ENCODE results near the gene CPA2. TPM values are rescaled to one million over a fixed set of nuclear protein-coding genes. Genes with fewer than 3 reads are reported as not detected.

Gene CPA2
- total and polyA plus RNA-seq, 2 experiments from 2014 or later, result not detected

DNA sequence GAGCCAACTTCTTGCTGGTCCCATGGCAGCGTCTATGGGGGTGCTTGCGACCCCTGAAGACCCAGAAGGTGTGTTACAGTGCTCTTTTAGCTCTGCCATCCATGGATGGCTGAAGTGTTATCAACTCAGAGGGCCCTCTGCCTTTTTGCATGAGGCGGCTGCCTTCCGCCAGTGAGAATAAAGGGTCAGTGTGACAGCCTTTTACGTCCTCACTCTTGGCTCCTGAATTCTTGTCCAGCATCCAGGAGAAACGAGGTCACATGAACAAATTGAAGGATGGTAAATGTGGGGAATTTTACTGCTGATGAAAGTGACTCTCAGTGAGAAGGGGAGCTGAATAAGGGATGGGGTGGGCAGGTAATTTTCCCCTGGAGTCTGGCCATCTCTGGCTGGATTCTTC is 34.9 kb upstream of the CPA2 start:
- H2AFZ ChIP-seq, result no peak overlapping the region
- peaks cover 2% of the 10 kb centered on the region; the same call in 1 of the 2 replicates for H3K9me2 ChIP-seq (ENCODE audit: insufficient read depth)
- Mint-ChIP-seq H3K4me3 (no peak overlapping the region), H3K27ac (no peak overlapping the region), H3K36me3 (ENCODE audit: low read depth) (no peaks in the 10 kb centered on the region; the same call in 2 of the 3 replicates), H3K27me3 (ENCODE audit: insufficient read depth, low read depth, poor library complexity) (peaks cover 8% of the 10 kb centered on the region), H3K9me3 (peaks cover 4% of the 10 kb centered on the region; the same call in 2 of the 3 replicates), H3K4me1 (peaks cover 3% of the 10 kb centered on the region)
- H3K79me2 ChIP-seq (replicated peaks; ENCODE audit: insufficient read depth), result no peaks in the 10 kb centered on the region
- H3K27me3 ChIP-seq (ENCODE audit: insufficient read depth), result no peaks in the 10 kb centered on the region
- TF ChIP-seq, protein P1, sequence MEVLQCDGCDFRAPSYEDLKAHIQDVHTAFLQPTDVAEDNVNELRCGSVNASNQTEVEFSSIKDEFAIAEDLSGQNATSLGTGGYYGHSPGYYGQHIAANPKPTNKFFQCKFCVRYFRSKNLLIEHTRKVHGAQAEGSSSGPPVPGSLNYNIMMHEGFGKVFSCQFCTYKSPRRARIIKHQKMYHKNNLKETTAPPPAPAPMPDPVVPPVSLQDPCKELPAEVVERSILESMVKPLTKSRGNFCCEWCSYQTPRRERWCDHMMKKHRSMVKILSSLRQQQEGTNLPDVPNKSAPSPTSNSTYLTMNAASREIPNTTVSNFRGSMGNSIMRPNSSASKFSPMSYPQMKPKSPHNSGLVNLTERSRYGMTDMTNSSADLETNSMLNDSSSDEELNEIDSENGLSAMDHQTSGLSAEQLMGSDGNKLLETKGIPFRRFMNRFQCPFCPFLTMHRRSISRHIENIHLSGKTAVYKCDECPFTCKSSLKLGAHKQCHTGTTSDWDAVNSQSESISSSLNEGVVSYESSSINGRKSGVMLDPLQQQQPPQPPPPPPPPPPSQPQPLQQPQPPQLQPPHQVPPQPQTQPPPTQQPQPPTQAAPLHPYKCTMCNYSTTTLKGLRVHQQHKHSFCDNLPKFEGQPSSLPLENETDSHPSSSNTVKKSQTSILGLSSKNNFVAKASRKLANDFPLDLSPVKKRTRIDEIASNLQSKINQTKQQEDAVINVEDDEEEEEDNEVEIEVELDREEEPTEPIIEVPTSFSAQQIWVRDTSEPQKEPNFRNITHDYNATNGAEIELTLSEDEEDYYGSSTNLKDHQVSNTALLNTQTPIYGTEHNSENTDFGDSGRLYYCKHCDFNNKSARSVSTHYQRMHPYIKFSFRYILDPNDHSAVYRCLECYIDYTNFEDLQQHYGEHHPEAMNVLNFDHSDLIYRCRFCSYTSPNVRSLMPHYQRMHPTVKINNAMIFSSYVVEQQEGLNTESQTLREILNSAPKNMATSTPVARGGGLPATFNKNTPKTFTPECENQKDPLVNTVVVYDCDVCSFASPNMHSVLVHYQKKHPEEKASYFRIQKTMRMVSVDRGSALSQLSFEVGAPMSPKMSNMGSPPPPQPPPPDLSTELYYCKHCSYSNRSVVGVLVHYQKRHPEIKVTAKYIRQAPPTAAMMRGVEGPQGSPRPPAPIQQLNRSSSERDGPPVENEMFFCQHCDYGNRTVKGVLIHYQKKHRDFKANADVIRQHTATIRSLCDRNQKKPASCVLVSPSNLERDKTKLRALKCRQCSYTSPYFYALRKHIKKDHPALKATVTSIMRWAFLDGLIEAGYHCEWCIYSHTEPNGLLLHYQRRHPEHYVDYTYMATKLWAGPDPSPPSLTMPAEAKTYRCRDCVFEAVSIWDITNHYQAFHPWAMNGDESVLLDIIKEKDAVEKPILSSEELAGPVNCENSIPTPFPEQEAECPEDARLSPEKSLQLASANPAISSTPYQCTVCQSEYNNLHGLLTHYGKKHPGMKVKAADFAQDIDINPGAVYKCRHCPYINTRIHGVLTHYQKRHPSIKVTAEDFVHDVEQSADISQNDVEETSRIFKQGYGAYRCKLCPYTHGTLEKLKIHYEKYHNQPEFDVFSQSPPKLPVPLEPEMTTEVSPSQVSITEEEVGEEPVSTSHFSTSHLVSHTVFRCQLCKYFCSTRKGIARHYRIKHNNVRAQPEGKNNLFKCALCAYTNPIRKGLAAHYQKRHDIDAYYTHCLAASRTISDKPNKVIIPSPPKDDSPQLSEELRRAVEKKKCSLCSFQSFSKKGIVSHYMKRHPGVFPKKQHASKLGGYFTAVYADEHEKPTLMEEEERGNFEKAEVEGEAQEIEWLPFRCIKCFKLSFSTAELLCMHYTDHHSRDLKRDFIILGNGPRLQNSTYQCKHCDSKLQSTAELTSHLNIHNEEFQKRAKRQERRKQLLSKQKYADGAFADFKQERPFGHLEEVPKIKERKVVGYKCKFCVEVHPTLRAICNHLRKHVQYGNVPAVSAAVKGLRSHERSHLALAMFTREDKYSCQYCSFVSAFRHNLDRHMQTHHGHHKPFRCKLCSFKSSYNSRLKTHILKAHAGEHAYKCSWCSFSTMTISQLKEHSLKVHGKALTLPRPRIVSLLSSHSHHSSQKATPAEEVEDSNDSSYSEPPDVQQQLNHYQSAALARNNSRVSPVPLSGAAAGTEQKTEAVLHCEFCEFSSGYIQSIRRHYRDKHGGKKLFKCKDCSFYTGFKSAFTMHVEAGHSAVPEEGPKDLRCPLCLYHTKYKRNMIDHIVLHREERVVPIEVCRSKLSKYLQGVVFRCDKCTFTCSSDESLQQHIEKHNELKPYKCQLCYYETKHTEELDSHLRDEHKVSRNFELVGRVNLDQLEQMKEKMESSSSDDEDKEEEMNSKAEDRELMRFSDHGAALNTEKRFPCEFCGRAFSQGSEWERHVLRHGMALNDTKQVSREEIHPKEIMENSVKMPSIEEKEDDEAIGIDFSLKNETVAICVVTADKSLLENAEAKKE (CRISPR knock-in tag; IDR thresholded peaks at IDR 0.05), result no peak
- TF ChIP-seq STAT1 (IDR thresholded peaks at IDR 0.05; ENCODE audit: unreplicated experiment), result no peak
- TF ChIP-seq, protein P2, sequence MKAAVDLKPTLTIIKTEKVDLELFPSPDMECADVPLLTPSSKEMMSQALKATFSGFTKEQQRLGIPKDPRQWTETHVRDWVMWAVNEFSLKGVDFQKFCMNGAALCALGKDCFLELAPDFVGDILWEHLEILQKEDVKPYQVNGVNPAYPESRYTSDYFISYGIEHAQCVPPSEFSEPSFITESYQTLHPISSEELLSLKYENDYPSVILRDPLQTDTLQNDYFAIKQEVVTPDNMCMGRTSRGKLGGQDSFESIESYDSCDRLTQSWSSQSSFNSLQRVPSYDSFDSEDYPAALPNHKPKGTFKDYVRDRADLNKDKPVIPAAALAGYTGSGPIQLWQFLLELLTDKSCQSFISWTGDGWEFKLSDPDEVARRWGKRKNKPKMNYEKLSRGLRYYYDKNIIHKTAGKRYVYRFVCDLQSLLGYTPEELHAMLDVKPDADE (IDR thresholded peaks at IDR 0.05), result no peak
- TF ChIP-seq, protein P3, sequence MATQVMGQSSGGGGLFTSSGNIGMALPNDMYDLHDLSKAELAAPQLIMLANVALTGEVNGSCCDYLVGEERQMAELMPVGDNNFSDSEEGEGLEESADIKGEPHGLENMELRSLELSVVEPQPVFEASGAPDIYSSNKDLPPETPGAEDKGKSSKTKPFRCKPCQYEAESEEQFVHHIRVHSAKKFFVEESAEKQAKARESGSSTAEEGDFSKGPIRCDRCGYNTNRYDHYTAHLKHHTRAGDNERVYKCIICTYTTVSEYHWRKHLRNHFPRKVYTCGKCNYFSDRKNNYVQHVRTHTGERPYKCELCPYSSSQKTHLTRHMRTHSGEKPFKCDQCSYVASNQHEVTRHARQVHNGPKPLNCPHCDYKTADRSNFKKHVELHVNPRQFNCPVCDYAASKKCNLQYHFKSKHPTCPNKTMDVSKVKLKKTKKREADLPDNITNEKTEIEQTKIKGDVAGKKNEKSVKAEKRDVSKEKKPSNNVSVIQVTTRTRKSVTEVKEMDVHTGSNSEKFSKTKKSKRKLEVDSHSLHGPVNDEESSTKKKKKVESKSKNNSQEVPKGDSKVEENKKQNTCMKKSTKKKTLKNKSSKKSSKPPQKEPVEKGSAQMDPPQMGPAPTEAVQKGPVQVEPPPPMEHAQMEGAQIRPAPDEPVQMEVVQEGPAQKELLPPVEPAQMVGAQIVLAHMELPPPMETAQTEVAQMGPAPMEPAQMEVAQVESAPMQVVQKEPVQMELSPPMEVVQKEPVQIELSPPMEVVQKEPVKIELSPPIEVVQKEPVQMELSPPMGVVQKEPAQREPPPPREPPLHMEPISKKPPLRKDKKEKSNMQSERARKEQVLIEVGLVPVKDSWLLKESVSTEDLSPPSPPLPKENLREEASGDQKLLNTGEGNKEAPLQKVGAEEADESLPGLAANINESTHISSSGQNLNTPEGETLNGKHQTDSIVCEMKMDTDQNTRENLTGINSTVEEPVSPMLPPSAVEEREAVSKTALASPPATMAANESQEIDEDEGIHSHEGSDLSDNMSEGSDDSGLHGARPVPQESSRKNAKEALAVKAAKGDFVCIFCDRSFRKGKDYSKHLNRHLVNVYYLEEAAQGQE (IDR thresholded peaks at IDR 0.05; ENCODE audit: unreplicated experiment), result no peak
- no peak for TF ChIP-seq JUNB (IDR thresholded peaks at IDR 0.05; ENCODE audit: unreplicated experiment)
- no peak for TF ChIP-seq CREB1 (CRISPR knock-in tag; IDR thresholded peaks at IDR 0.05; ENCODE audit: low read depth)
- TF ChIP-seq ZNF331 (CRISPR knock-in tag; IDR thresholded peaks at IDR 0.05; ENCODE audit: low read depth), result no peak
- TF ChIP-seq EZH2 (IDR thresholded peaks at IDR 0.05; ENCODE audit: low read depth, unreplicated experiment), result no peak
- no peaks in the 10 kb centered on the region for H3K36me3 ChIP-seq (ENCODE audit: insufficient read depth)
- H3K4me2 ChIP-seq, result no peak overlapping the region
- no peak overlapping the region for H3K27ac ChIP-seq (ENCODE audit: low read depth)
- no peaks in the 10 kb centered on the region for H3F3A ChIP-seq (replicated peaks; ENCODE audit: low read depth)
- no peaks in the 10 kb centered on the region for H4K20me1 ChIP-seq (replicated peaks; ENCODE audit: insufficient read depth)
- H3K4me3 ChIP-seq, result no peak overlapping the region
- peaks cover 11% of the 10 kb centered on the region for H3K4me1 ChIP-seq (ENCODE audit: insufficient read depth)
- DNase-seq (ENCODE audit: low spot score) (no peak), ATAC-seq (no peak)
